GM15510 (cell line): ENCODE results near the gene GAB1.

Experiments
- POLR2A ChIP-seq: IDR thresholded peaks from 3 replicates; pipeline ENCODE4 v1.6.1; 2011; ENCODE audit warnings: borderline replicate concordance; ENCODE audit not compliant: insufficient read length; ENCODE audit errors: extremely low read depth

GAB1 gene

DNA sequence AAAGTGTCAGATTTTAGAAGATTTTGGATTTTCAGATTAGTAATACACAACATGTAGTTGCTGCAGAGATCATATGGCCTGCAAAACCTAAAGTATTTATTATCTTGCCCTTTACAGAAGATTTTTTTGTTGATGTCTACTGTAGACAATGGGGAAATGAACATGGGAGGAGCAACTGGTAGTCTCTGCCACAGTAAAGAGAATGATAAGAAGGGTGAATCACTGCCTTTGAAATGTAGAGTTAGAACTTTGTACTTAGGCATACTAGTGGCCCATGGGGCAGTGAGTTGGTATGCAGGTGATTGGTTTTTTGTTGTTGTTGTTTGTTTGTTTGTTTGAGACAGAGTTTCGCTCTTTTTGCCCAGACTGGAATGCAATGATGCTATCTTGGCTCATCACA, 50.1 kb downstream of the GAB1 start:
- TF ChIP-seq POLR2A, result no peak

DNA sequence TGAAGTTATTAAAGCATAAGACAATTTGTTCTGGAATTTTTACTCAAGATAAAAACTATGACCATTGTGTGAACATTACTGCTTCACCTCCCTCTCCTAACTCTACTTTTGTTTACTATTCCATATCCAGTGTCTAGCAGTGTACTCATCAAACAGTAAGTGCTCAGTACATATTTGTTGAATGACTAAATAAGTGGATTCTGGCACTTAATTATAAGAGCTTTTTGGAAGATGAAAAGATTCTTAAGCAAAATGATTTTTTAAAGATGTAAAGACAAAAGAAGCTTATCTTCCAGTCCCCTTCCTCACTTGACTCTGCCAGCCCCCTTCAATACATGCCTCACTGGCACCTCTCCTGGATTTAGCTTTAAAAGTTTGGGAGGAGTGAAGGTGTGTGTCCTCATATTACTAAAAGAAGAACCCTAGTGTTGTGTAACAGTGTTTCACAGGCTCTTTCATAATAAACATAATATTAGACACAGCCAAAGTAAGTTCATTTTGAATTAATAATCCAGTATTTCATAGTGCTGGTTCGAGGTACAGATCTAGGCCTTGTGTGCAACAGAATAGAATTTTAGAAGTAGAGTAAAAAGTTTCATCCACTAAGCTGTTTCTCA, 53.0 kb downstream of the GAB1 start:
- no peak for TF ChIP-seq POLR2A

DNA sequence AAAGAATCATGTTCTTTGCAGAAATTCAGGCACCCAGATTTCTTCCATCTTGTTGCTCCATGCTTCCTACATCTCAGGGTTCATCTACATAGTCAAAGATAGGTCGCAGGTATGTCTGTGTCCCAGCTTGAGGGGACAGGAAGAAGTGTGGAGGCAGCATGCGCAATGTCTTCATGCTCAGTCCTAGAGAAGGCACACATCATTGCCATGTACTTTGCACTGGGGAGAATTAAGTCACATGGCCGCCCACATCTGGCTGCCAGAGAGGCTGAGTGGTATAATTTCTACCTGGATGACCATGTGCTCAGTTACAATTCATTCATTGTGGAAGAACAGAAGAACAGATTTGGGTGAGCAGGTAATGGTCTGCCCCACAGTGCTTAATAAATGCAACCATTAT, 54.1 kb downstream of the GAB1 start:
- TF ChIP-seq POLR2A, result no peak

DNA sequence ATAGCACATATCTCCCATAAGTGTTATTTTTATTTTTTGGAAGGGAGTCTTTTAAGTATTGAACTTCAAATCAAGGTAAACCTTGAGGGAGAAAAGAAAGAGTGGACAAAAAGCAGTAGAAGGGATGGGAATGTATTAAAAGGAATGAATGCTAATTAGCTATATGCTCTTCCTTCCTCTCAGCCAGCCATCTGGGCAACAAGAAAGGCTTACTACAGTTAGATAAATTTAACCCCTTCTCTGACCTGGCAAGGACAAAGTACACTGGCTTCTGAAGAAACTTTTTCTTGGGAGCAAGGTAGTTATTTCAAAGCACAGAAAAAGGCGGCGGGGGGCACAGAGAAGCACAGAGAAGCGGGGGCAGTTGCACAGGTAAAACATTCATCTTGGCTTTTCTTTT, 54.6 kb downstream of the GAB1 start:
- TF ChIP-seq POLR2A, result no peak

DNA sequence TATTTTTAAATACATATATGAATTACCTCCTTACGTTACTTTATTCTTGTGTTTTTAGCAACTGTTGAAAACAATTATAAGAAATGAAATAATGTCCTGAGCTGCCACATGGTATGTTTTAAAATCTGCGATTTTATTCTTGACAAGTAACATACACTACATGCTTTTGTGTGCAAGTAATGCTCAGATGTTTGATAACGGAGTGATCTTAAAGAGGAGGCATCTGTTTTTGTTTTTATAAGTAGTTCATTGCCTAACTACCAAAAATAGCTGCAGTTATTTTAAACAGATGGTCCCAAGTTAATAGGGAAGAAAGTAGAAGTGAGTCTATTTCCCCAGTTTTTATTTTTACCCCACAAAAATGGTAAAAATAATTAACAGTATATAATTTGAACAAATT, 55.2 kb downstream of the GAB1 start:
- no peak for TF ChIP-seq POLR2A

DNA sequence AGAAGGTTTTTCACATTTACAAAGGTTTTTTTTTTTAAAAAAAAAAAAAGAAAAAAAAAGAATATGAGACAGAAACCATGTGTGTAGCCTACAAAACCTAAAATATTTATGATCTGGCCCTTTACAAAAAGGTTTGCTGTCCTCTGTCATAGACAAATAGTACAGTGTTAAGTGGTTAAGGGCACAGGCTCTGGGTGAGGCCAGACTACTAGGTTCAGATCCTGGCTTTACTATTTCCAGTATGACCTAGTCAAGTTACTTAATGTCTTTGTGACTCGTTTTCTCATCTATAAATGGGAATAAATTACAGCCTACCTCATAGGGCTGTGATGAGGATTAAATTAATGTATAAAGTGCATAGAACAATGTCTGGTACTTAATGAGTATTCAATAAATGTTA, 56.5 kb downstream of the GAB1 start:
- TF ChIP-seq POLR2A, result no peak

DNA sequence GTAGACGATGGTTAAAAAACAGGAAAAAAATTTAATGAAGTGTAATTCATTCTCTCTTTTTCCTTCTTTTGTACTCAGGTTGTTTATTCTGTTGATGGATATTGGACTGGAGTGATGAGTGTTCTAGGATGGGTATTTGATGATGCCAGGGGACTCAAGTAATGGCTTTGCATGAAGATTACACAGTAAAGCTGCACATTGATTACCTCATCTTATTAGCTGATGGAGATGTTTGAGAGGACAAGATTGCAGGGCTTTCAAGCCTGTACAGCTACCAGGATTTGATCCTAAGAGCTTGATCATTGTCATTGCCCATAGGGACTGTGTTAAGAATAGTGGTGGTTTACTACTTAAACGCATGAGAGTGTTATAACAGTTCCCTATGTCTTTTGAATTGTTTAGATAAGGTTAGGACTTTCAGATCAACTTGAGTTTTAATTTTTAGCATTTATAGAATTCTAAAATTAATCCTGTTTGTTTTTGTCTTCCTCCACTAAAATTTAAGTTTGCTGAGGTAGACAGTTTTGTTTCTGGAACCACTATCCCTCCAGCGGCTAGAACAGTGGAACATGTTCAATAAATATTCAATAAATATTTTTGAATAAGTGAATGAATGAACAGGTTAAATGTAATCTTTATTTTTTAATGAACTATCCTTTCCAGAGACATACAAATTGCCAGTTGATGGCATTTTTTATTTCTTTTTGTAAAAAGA, 58.2 kb downstream of the GAB1 start:
- no peak for TF ChIP-seq POLR2A

DNA sequence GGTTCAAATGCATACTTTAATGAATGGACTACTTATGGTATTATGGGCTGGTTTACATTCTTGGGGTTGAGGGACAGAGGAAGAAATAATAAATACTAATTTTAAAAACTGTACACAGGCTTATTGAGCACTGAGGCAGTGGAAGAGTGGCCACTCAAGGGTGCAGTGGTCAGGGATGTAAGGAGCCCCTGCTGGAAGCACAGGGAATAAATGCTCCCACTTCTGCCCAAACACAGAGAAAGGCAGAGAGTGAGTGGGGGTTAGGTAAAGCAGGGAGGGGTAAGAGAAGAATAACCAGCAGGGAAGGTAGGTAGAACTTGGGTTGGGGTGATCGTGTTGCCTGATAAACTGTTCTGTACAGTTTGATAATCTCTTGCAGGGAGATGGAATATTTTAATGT, 60.0 kb downstream of the GAB1 start:
- TF ChIP-seq POLR2A, result no peak

DNA sequence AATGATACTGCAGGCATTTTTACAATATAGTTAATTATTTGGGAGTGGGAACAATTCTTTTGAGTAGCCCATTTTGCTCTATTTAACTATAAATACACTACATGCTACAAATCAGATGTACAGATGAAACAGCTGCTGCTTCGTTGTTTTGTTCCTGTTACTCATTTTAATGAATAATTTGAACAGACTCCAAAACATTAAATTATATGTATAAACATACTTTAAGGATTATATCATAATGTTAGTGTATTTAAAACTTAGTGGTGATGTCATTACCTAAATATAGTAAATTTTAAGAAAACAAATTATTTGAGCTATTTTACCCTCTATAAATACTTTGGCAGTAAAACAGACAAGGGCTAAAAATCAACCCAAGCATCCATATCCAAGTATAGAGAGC, 60.7 kb downstream of the GAB1 start:
- no peak for TF ChIP-seq POLR2A

DNA sequence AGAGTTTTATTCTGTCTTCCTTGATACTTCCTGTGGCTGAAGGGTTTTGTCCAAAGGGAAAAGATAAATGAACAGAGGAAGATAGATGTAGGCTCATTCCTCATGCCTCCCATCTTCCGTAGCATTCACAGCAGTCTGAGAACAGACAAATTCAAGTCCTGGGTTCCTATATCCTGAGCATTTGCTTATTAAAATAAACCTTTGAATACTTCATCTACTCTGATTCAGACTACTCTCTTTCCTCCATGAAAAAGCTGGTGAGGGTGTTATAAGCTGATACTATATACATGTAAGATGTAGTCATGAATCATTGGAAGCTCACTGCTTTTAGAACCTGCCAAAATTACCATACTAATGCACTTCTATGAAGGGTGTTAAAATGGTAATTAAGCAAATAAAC, 61.2 kb downstream of the GAB1 start:
- no peak for TF ChIP-seq POLR2A

DNA sequence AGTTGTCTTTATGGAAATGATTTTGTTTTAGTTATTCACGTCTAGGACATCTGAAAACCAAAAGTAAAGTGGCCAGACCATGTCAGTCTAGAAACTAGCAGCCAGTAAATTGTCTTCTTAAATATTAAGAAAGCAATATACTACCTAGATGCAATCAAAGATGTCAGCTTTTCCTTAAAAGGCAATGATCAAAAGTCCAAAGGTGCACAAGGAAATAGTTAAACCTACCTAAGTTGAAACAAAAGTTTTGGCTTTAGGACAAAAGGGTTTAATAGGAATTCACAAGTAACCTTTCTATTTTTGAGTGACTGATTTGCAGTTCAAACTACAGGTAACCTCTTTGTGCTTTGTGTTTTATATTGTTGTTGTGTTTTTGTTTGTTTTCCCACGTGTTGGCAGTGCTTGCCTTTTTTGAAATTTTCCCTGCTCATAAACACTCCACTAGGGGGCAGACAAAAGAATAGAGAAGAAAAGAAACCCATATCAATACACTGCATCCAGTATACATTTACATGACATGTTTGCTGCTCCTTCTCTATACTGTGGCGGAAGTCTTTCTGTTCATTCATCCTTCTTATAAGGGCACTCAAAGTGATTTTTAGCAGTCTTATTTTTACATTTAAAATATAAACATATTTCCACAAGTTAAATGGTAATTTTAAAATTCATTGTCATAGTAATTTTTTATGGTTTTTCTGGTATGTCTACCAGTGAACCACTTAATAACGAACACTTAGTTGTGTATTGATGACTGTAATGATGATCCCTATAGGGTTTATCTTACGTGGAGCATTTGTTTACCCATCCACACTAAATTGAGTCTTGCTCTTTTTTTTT, 62.7 kb downstream of the GAB1 start:
- no peak for TF ChIP-seq POLR2A

DNA sequence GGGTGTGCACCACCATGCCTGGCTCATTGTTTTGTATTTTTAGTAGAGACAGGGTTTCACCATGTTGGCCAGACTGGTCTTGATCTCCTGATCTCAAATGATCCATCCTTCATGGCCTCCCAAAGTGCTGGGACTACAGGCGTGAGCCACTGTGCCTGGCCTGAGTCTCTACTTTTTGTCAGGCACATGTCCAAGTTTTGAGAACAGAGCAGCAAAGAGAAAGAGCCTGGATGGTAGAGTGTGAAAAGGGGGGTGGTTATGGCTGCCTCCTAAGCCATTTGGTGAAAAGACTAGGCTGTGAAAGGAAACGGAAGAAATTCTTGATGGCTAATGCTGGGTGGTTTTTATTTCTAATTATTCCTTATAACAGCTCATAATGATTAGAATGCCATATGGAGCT, 63.4 kb downstream of the GAB1 start:
- no peak for TF ChIP-seq POLR2A

DNA sequence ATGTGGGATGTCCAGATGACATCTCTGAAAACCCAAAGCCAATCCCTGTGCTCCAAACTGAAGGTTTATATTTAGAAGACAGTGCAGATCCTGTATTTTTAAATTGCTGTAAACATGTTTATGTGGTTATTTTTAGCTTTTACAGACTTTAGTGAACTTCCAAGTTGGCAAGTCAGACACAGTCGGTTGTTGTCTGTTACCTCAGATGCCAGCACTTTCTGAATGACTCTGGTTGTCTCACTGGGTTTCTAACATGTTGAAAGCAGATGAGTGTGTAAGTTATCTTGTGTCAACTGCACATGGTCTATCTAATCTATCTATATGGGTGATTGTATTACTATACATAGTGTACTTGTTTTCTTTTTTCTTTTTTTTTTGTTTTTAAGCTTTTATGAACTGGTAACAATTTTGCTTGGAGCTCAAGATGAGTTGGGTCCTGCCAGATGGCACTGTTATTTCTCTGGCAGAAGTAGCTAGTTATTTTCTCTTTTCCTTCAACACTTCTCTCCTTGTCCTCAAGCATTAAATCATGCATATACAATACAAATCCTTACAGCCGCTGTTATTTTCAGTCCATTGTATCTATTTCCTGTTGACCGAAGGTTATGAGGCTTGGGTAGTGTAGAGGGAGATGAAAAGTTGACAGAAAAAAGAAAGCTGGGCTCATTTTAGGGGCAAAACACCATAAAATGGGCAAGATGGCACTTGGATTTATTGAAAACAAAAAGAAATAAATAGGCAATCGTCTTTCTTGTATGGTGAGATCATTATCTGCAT, 66.3 kb downstream of the GAB1 start:
- TF ChIP-seq POLR2A, result no peak

DNA sequence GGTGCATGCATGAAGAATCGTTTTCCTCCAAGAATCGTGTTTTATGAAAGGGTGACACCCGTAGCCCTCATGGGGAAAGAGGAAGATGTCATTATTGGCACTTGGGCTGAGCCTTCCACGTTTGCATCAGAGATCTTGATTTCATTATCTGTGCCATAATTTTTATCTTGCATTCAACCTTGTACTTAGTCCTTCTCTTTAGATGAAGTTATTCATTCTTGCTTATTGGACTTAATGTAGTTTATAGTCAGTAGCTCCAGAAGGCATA, 66.8 kb downstream of the GAB1 start:
- TF ChIP-seq POLR2A, result no peak

DNA sequence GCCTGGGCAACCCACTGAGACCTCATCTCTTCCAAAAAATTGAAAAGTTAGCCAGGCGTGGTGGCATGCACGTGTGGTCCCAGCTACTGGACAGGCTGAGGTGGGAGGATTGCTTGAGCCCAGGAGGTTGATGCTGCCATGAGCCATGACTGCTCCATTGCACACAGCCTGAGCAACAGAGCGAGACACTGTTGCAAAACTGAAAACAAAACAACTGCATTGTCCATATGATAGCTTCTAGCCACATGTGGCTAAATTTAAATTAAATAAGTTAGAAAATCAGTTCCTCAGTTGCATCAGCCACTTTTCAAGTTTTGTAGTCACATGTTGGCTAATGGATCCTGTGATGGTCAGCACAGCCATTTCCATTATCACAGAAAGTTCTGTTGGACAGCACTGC, 67.9 kb downstream of the GAB1 start:
- no peak for TF ChIP-seq POLR2A
